Smooth muscle cell (in vitro differentiated cells): Measurements from ENCODE around the gene SCYGR7. TPM values are rescaled to one million over a fixed set of nuclear protein-coding genes. Genes with fewer than 3 reads are reported as not detected.
"Not testable (repeated sequence)": the region's sequence is repeated elsewhere in the genome, so short reads cannot be mapped to it uniquely, and the experiment has no call there.

Experiments used
- DNase-seq: peaks from one replicate; lab custom pipeline; 2025; ENCODE audit not compliant: unreplicated experiment; lab: John Stamatoyannopoulos, UW
- H2AFZ ChIP-seq: fragments of 200-600 bp; sonication (generic); 2 replicates; pipeline ENCODE4 v1.6.0; 2016; ENCODE audit warnings: antibody characterized with exemption, low read depth, mild to moderate bottlenecking
- H3F3A ChIP-seq: fragments of 200-600 bp; sonication (generic); 2 replicates; pipeline ENCODE4 v1.6.0; 2017; ENCODE audit warnings: antibody characterized with exemption, low read depth
- H3K27ac ChIP-seq: fragments of 200-600 bp; sonication (generic); 2 replicates; pipeline ENCODE4 v1.5.1; 2016; ENCODE audit warnings: low read depth, mild to moderate bottlenecking
- H3K27me3 ChIP-seq: fragments of 200-600 bp; sonication (generic); 2 replicates; pipeline ENCODE4 v1.6.1; 2016; ENCODE audit warnings: low read depth, mild to moderate bottlenecking
- H3K36me3 ChIP-seq: fragments of 200-600 bp; sonication (generic); 2 replicates; pipeline ENCODE4 v1.5.1; 2016; ENCODE audit warnings: low read depth
- H3K4me1 ChIP-seq: fragments of 200-600 bp; sonication (generic); 2 replicates; pipeline ENCODE4 v1.5.1; 2016; ENCODE audit warnings: low read depth
- H3K4me2 ChIP-seq: fragments of 200-600 bp; sonication (generic); 2 replicates; pipeline ENCODE4 v1.6.0; 2016; ENCODE audit warnings: mild to moderate bottlenecking
- H3K4me3 ChIP-seq: fragments of 200-600 bp; sonication (generic); 2 replicates; pipeline ENCODE4 v1.5.1; 2016; ENCODE audit warnings: mild to moderate bottlenecking
- H3K79me2 ChIP-seq: fragments of 200-600 bp; sonication (generic); 2 replicates; pipeline ENCODE4 v1.6.0; 2016; ENCODE audit warnings: low read depth, mild to moderate bottlenecking
- H3K9ac ChIP-seq: fragments of 200-600 bp; sonication (generic); 2 replicates; pipeline ENCODE4 v1.6.0; 2016; ENCODE audit warnings: low read depth
- H3K9me3 ChIP-seq: fragments of 200-600 bp; sonication (generic); replicated peaks from 2 replicates; pipeline ENCODE4 v1.5.1; 2016; ENCODE audit warnings: low read depth
- H4K20me1 ChIP-seq: fragments of 200-600 bp; sonication (generic); 2 replicates; pipeline ENCODE4 v1.6.0; 2016; ENCODE audit warnings: low read depth
- WGBS: methylation state at CpG from one replicate; pipeline ENCODE4 v1.1.7; 2016; ENCODE audit warnings: low lambda C conversion rate; 5-methylcytosine and 5-hydroxymethylcytosine counted together
- polyA plus RNA-seq: library from polyadenylated mRNA; unstranded; fragments of >200 nt; fragmentation: Nextera tagmentation; extraction: Ambion mirVana; gene quantifications from 2 replicates; pipeline ENCODE4 v1.2.1, GENCODE V29; 2016
- total RNA-seq: library from RNA; depleted of rRNA; stranded (reverse); fragments of >200 nt; gene quantifications from 2 replicates; pipeline ENCODE4 v1.2.3, GENCODE V29; 2014
- TF ChIP-seq, protein P1 (sequence below): fragments of 200-600 bp; sonication (generic); IDR thresholded peaks from 2 replicates; pipeline ENCODE4 v1.5.1; 2017; ENCODE audit warnings: borderline replicate concordance, mild to moderate bottlenecking, antibody characterized with exemption; ENCODE audit not compliant: insufficient read depth, poor library complexity, severe bottlenecking

SCYGR7 gene
- total and polyA plus RNA-seq, 2 experiments from 2014 or later = not detected

DNA sequence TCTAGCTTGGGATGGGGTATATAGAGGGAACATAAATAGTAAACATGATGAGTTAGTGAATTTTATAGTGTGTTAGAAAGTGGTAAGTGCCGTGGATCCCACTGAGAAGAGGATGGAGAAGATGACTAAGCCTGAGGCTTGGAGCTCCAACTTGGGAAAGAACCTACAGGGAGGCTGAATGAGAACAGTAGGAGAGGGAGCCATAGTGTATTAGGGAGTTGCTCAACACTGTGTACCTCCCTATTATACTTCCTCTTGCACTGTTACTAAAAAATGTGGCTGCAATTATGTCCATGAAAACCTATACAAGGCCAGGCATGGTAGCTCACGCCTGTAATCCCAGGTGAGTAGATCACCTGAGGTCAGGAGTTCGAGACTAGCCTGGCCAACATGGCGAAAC, 7.5 kb upstream of the SCYGR7 start:
- WGBS = 87% methylated on average over 4 of the region's 4 CpGs
- no peaks in the 10 kb centered on the region for H3K27me3 ChIP-seq

DNA sequence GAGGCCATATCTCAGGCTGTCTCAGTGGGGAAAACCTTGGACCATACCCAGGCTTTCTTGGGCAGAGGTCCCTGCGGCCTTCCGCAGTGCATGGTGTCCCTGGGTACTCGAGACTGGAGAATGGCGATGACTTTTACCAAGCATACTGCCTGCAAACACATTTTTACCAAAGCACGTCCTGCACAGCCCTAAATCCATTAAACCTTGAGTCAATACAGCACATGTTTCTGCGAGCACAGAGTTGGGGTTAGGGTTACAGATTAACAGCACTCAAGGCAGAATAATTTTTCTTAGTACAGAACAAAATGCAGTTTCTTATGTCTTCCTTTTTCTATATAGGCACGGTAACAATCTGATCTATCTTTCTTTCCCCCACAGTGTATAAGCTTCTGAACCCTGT, 5.3 kb upstream of the SCYGR7 start:
- not testable (repeated sequence) for H3K4me1 ChIP-seq, H3K9ac ChIP-seq, H4K20me1 ChIP-seq, H3K79me2 ChIP-seq, H3F3A ChIP-seq, DNase-seq, H3K4me3 ChIP-seq, H3K27ac ChIP-seq, H3K27me3 ChIP-seq, H3K9me3 ChIP-seq, H3K36me3 ChIP-seq, H3K4me2 ChIP-seq
- peak overlapping the region; percentile 69 for H2AFZ ChIP-seq
- WGBS = 79% methylated on average over 7 of the region's 7 CpGs

More for the DNA sequence above, 7.5 kb upstream of the SCYGR7 start:
- Histone ChIP-seq H4K20me1 (no peaks in the 10 kb centered on the region), H3K4me2 (no peak overlapping the region), H3F3A (no peaks in the 10 kb centered on the region), H3K79me2 (no peaks in the 10 kb centered on the region), H3K9me3 (no peaks in the 10 kb centered on the region), H3K4me1 (peaks cover 4% of the 10 kb centered on the region), H3K27ac (no peak overlapping the region), H3K4me3 (no peak overlapping the region), H2AFZ (no peak overlapping the region), H3K36me3 (no peaks in the 10 kb centered on the region), H3K9ac (no peak overlapping the region)
- DNase-seq = no peak
- TF ChIP-seq, protein P1, sequence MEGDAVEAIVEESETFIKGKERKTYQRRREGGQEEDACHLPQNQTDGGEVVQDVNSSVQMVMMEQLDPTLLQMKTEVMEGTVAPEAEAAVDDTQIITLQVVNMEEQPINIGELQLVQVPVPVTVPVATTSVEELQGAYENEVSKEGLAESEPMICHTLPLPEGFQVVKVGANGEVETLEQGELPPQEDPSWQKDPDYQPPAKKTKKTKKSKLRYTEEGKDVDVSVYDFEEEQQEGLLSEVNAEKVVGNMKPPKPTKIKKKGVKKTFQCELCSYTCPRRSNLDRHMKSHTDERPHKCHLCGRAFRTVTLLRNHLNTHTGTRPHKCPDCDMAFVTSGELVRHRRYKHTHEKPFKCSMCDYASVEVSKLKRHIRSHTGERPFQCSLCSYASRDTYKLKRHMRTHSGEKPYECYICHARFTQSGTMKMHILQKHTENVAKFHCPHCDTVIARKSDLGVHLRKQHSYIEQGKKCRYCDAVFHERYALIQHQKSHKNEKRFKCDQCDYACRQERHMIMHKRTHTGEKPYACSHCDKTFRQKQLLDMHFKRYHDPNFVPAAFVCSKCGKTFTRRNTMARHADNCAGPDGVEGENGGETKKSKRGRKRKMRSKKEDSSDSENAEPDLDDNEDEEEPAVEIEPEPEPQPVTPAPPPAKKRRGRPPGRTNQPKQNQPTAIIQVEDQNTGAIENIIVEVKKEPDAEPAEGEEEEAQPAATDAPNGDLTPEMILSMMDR = no peak

DNA sequence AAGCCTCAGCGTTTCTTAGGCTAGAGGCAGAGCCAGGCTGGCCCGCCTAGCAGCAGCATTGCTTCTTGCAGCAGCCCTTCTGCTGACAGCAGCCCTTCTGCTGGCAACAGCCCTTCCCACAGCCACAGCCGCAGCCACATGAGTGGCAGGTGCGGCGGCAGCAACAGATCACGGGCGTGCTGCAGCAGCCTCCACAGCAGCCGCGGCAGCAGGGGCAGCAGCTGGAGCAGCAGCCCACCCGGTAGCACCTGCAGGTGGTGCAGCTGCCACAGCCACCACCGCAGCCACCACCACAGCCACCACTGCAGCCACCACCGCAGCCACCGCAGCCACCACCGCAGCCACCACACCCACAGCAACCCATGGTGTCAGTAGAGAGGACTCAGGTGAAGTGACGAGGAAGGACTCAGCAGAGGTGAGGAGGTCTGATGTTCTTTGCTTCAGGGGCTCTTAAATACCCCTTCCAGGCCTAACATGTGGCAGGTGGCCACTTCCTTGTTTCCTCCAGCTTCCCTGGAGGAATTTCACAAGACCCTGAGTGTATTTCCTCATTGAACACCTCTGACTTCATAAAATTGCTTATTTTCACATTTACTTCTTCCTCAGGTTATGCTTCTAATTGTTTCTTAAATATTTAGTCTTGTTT, 3.6 kb upstream of the SCYGR7 start, which contains the start of gene SCYGR6:
Gene SCYGR6 (minus strand): TSS at position 364 of the 646 bp plus-strand sequence. CDS start 0 bp downstream, at position 364.
- no peak within 1 kb of the TSS for H3K9ac ChIP-seq
- no peaks in the 10 kb centered on the region for H3K79me2 ChIP-seq
- no peaks in the 10 kb centered on the region for H3K27me3 ChIP-seq
- TF ChIP-seq, protein P1 = no peak
- H3K9me3 ChIP-seq = no peaks in the 10 kb centered on the region
- H3K36me3 ChIP-seq = no peaks in the 10 kb centered on the region
- DNase-seq = no peak
- WGBS = 97% methylated on average over 11 of the region's 15 CpGs
- H3F3A ChIP-seq = no peaks in the 10 kb centered on the region
- H2AFZ ChIP-seq = no peak within 1 kb of the TSS
- no peak within 1 kb of the TSS for H3K4me2 ChIP-seq
- no peaks in the 10 kb centered on the region for H3K4me1 ChIP-seq
- no peaks in the 10 kb centered on the region for H4K20me1 ChIP-seq
- H3K4me3 ChIP-seq = no peak within 1 kb of the TSS
- no peak within 1 kb of the TSS for H3K27ac ChIP-seq

DNA sequence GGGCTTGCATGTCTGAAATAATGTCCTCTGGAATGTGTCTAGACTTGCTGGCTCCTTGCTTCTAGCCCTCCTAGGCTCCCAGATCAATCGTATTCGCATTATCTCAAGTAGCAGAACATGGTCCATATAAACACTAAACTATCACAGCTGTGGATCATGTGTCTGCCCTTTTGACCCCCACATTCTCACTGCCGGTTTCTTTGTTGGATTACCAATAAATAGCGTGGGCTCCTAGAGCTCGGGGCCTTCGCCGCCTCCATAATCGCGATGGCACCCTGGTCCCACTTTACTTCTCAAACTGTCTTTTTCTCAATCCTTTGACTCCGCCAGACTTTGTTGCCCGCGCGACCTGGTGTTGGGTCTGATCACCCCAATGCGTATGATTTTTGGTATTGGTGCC, 11.2 kb downstream of the SCYGR7 start:
- 50% methylated on average over 14 of the region's 14 CpGs for WGBS
- H2AFZ ChIP-seq = peak overlapping the region; percentile 5
- H3K9ac ChIP-seq = no peak overlapping the region
- no peak for DNase-seq
- no peaks in the 10 kb centered on the region for H3K27me3 ChIP-seq
- H3K36me3 ChIP-seq = no peaks in the 10 kb centered on the region
- no peaks in the 10 kb centered on the region for H3K4me1 ChIP-seq
- H4K20me1 ChIP-seq = no peaks in the 10 kb centered on the region
- H3K9me3 ChIP-seq = no peaks in the 10 kb centered on the region
- H3K79me2 ChIP-seq = no peaks in the 10 kb centered on the region
- peak overlapping the region; percentile 53 for H3K27ac ChIP-seq
- no peak overlapping the region for H3K4me3 ChIP-seq
- H3K4me2 ChIP-seq = no peak overlapping the region
- H3F3A ChIP-seq = no peaks in the 10 kb centered on the region
- TF ChIP-seq, protein P1 = no peak

DNA sequence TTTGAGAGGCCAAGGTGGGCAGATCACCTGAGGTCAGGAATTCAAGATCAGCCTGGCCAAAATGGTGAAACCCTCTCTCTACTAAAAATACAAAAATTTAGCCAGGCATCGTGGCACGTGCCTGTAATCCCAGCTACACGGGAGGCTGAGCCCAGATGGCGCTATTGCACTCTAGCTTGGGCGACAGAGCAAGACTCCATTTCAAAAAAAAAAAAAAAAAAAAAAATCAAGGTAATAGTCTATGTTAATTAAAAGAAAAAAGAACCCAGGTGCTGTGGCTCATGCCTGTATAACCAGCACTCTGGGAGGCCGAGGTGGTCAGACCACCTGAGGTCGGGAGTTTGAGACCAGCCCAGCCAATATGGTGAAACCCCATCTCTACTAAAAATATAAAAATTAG, 12.6 kb downstream of the SCYGR7 start:
- H3K9ac ChIP-seq, H3K4me3 ChIP-seq, H3K36me3 ChIP-seq, H3K4me1 ChIP-seq, DNase-seq, H3F3A ChIP-seq, H2AFZ ChIP-seq, H4K20me1 ChIP-seq, H3K27me3 ChIP-seq, H3K9me3 ChIP-seq, H3K79me2 ChIP-seq, H3K4me2 ChIP-seq, H3K27ac ChIP-seq: not testable (repeated sequence)
- 70% methylated on average over 7 of the region's 7 CpGs for WGBS
